ENCODE results near the gene MTA1. TPM values are rescaled to one million over a fixed set of nuclear protein-coding genes. Genes with fewer than 3 reads are reported as not detected.

The MTA1 gene
- total RNA-seq, 1 donor from 2014 or later, result 59.8 TPM

- H3K4me3 ChIP-seq, result no peak overlapping the region
Observed at GRCh38 chr14:105500036-105500725, 80.6 kb downstream of the MTA1 start.

DNA sequence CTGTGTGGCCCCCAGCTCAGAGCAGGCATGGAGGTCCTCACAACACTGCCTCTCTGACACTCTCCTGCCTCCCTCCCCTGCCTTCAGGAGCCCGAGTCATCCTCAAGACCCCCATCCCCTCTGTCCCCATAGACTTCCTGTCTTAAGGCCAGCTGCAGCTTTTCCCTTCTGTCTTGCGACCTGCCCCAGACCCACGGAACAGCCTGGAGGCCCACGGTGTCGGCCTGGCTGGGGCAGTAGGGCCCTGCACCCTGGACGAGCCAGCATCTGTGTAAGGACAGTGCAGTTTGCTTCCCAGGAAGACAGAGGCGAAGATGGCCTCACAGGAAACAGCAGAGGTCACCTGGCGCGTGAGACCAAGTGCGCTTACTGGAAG, 81.1 kb downstream of the MTA1 start:
- Mint-ChIP-seq H3K36me3 (no peaks in the 10 kb centered on the region), H3K27me3 (ENCODE audit: insufficient read depth, low read depth) (peaks cover 9% of the 10 kb centered on the region), H3K4me1 (peaks cover 15% of the 10 kb centered on the region), H3K27ac (no peak overlapping the region), H3K9me3 (no peaks in the 10 kb centered on the region), H3K4me3 (no peak overlapping the region)
- no peak for DNase-seq (ENCODE audit: low spot score)
- Histone ChIP-seq H3K27me3 (no peaks in the 10 kb centered on the region), H3K4me3 (no peak overlapping the region), H3K9ac (no peak overlapping the region), H3K9me3 (ENCODE audit: low read depth) (no peaks in the 10 kb centered on the region), H3K27ac (no peak overlapping the region), H3K4me1 (no peaks in the 10 kb centered on the region), H3K36me3 (no peaks in the 10 kb centered on the region), H3K4me2 (no peak overlapping the region), H3K79me2 (ENCODE audit: low read depth) (no peaks in the 10 kb centered on the region), H4K20me1 (ENCODE audit: low read depth) (no peaks in the 10 kb centered on the region), H2AFZ (replicated peaks) (no peak overlapping the region), H3F3A (ENCODE audit: low read depth) (peaks cover 5% of the 10 kb centered on the region)
- TF ChIP-seq EZH2phosphoT487 (IDR thresholded peaks at IDR 0.05), result no peak
- no peak for TF ChIP-seq CTCF (IDR thresholded peaks at IDR 0.05)
- TF ChIP-seq EZH2 (IDR thresholded peaks at IDR 0.05), result no peak

More at GRCh38 chr14:105500036-105500725, 80.6 kb downstream of the MTA1 start:
- no peak for DNase-seq (ENCODE audit: low spot score)
- no peak for TF ChIP-seq EZH2 (IDR thresholded peaks at IDR 0.05)
- TF ChIP-seq EZH2phosphoT487 (IDR thresholded peaks at IDR 0.05), result no peak
- TF ChIP-seq CTCF (IDR thresholded peaks at IDR 0.05), result no peak
- H4K20me1 ChIP-seq (ENCODE audit: low read depth), result no peaks in the 10 kb centered on the region
- Mint-ChIP-seq H3K4me3 (no peak overlapping the region), H3K27me3 (ENCODE audit: insufficient read depth, low read depth) (peaks cover 9% of the 10 kb centered on the region), H3K27ac (no peak overlapping the region), H3K4me1 (peaks cover 13% of the 10 kb centered on the region), H3K9me3 (no peaks in the 10 kb centered on the region), H3K36me3 (no peaks in the 10 kb centered on the region)
- H3K4me2 ChIP-seq, result no peak overlapping the region
- no peaks in the 10 kb centered on the region for H3K27me3 ChIP-seq
- H3K4me1 ChIP-seq, result no peaks in the 10 kb centered on the region
- H3K9me3 ChIP-seq (ENCODE audit: low read depth), result no peaks in the 10 kb centered on the region
- H3K36me3 ChIP-seq, result no peaks in the 10 kb centered on the region
- H2AFZ ChIP-seq (replicated peaks), result no peak overlapping the region
- peaks cover 5% of the 10 kb centered on the region for H3F3A ChIP-seq (ENCODE audit: low read depth)
- no peaks in the 10 kb centered on the region for H3K79me2 ChIP-seq (ENCODE audit: low read depth)
- H3K9ac ChIP-seq, result no peak overlapping the region
- H3K27ac ChIP-seq, result no peak overlapping the region

- Histone ChIP-seq H3K27me3 (no peaks in the 10 kb centered on the region), H3K4me1 (no peaks in the 10 kb centered on the region), H3K36me3 (no peaks in the 10 kb centered on the region), H3K4me2 (no peak overlapping the region), H3K9me3 (ENCODE audit: low read depth) (no peaks in the 10 kb centered on the region), H2AFZ (replicated peaks) (no peak overlapping the region), H3K27ac (no peak overlapping the region), H4K20me1 (ENCODE audit: low read depth) (no peaks in the 10 kb centered on the region), H3K9ac (no peak overlapping the region), H3K79me2 (ENCODE audit: low read depth) (no peaks in the 10 kb centered on the region), H3F3A (ENCODE audit: low read depth) (peaks cover 5% of the 10 kb centered on the region), H3K4me3 (no peak overlapping the region)
- Mint-ChIP-seq H3K27me3 (ENCODE audit: insufficient read depth, low read depth) (peaks cover 9% of the 10 kb centered on the region), H3K4me1 (peaks cover 15% of the 10 kb centered on the region), H3K4me3 (no peak overlapping the region), H3K36me3 (no peaks in the 10 kb centered on the region), H3K9me3 (no peaks in the 10 kb centered on the region), H3K27ac (no peak overlapping the region)
- TF ChIP-seq EZH2phosphoT487 (IDR thresholded peaks at IDR 0.05) (no peak), CTCF (IDR thresholded peaks at IDR 0.05) (no peak), EZH2 (IDR thresholded peaks at IDR 0.05) (no peak)
- no peak for DNase-seq (ENCODE audit: low spot score)
Observed at GRCh38 chr14:105501504-105502291, 82.1 kb downstream of the MTA1 start.

Data from neural progenitor cell (in vitro differentiated cells).